Prostate gland (tissue), 2 donors: ENCODE measurements around the gene C1orf226.

Experiments
- POLR2A ChIP-seq: fragments of 450-650 bp; IDR thresholded peaks from one replicate; pipeline ENCODE4 v1.6.1; 2016; ENCODE audit warnings: antibody characterized with exemption, mild to moderate bottlenecking
- TF ChIP-seq, protein P1 (sequence below), 4 experiments: fragments of 200-600 bp in 2 of 4; fragments of 450-650 bp in 2 of 4; sonication (generic) in 2 of 4; IDR thresholded peaks; 1 replicate in 3 of 4; 2 replicates in 1 of 4; pipeline ENCODE4 v1.5.1; 2016 to 2019; ENCODE audit warnings: antibody characterized with exemption in 4 of 4, mild to moderate bottlenecking in 2 of 4, moderate library complexity in 2 of 4

DNA sequence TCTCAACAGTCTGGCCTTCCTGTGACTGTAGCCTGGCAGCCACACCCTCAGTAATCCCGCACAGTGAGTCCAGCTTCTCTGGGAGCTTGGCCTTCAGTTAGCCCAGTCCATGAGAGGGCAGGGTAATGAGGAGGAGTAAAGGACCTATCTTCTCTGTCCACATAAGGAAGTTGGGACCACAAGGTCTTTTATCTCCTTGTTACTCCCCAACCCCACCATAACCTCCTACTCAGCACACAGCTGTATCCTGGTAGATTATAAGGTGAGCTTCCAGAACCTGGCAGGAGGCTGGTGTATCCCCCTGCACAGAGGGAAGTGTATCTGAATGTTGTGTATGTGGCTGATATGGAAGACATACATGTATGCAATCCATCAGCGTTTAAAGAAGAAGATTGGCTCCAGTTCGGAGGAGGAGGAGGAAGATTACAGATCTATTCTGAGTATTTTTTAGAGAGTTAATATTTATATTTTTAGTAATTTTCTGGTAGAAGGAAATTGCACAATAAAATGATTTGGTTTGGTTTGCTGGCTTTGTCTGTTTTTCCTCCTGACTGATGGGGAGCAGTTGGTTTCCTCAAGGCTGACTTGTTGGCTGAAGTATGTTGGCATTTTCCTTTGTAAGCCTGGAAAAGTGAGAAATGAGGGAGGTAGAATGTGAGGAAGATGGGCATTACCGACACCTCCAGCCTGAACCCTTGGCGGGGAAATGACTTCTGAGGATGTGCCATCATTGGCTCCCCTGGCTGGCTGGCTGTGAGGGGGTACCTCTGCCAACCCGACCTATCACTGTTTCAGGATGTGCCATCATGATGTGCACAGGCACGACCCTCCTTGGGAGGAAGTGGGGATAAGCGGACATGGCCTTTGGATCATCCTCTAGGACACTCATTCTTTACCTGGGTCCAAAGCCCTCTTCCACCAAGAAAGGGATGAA lies 5.0 kb downstream of the C1orf226 start:
- TF ChIP-seq, protein P1, sequence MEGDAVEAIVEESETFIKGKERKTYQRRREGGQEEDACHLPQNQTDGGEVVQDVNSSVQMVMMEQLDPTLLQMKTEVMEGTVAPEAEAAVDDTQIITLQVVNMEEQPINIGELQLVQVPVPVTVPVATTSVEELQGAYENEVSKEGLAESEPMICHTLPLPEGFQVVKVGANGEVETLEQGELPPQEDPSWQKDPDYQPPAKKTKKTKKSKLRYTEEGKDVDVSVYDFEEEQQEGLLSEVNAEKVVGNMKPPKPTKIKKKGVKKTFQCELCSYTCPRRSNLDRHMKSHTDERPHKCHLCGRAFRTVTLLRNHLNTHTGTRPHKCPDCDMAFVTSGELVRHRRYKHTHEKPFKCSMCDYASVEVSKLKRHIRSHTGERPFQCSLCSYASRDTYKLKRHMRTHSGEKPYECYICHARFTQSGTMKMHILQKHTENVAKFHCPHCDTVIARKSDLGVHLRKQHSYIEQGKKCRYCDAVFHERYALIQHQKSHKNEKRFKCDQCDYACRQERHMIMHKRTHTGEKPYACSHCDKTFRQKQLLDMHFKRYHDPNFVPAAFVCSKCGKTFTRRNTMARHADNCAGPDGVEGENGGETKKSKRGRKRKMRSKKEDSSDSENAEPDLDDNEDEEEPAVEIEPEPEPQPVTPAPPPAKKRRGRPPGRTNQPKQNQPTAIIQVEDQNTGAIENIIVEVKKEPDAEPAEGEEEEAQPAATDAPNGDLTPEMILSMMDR (IDR thresholded peaks at IDR 0.05) = no peak
- TF ChIP-seq POLR2A = no peak
